ENCODE measurements around the gene PCNX1. TPM values are rescaled to one million over a fixed set of nuclear protein-coding genes. Genes with fewer than 3 reads are reported as not detected.
"Not testable (repeated sequence)": the region's sequence is repeated elsewhere in the genome, so short reads cannot be mapped to it uniquely, and the experiment has no call there.

PCNX1 gene
- total RNA-seq, 1 donor from 2014 or later = 73.3 TPM

DNA sequence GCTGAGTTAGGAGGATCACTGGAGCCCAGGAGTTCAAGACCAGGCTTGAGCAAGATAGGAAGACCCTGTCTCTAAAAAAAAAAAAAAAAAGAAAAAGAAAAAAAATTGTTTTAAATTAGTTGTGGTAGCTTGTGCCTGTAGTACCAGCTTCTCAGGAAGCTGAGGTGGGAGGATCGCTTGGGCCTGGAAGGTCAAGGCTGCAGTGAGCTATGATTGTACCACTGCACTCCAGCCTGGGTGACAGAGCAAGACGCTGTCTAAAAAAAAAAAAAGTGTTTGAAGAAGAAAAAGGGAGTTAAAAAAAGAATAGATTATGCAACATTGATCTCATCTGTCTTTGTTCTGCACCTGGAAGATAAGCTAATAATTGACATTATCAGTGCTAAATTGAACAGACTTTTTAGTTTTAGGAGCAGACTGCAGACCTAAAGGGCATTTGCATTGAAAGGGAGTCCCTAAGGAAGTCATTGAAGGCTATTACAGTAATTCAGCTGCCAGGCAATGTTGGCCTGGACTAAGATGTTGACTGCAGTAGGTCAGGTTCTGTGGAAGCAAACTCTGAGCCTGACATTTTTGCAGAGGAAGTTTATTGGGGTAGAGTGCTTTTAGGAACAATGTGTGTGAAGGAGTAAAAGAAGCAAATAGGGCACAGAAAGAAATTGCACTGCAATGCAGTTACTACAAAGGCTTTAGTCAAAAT is 215.8 kb downstream of the PCNX1 start:
- no peak for DNase-seq (ENCODE audit: low spot score)

DNA sequence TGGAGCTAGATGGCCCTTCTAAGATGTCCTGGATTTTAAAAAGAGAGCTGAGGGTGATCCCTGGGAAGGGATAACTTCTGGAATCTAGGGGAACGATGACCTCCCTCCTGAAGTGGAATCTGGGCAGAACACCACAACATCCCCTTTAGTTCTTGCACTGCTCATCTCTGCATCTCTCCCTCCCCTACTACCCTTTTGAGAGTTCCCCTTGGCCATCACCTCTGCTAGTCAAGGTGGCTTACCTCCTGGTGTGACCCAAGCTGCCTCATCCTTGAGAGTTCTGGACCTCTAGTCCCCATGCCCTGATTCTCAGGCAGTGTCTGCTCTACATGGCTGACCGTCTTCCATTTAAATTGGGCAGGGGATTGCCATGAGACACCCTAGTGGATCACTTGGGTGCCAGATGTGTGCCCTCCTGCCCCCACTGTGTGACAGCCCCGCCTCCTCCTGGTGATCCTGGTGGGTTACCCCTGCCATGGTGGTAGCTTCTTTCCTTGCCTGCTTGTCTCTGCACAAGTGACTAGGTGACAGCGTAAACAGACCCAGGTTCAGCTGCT is 216.4 kb downstream of the PCNX1 start:
- no peak for DNase-seq (ENCODE audit: low spot score)

DNA sequence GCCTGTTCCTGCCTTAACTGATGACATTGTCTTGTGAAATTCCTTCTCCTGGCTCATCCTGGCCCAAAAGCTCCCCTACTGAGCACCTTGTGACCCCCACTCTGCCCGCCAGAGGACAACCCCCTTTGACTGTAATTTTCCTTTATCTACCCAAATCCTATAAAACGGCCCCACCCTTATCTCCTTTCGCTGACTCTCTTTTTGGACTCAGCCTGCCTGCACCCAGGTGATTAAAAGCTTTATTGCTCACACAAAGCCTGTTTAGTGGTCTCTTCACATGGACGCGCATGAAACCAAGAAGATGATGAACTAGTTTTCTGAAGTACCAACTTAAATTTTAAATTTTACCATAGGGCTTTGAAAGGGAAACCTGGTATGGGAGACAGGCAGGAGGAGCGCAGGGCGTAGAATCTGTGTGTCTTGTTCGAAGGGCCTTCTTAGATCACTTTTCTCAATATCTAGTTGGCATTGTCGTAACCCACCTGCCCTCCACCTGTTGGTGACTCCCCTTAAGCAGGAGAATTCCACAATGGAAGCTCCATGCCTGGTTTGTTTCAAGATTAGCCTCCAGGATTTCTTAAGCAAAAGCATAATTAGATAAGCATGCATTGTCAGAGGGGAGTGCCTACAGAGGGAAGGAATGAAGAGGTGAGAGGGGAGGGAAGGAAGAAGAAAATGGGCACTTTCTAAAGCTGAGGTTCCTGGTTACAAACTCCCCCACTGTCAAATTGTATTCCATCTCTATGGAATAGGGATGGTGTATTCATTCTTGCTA is 222.6 kb downstream of the PCNX1 start:
- DNase-seq (ENCODE audit: low spot score) = not testable (repeated sequence)

DNA sequence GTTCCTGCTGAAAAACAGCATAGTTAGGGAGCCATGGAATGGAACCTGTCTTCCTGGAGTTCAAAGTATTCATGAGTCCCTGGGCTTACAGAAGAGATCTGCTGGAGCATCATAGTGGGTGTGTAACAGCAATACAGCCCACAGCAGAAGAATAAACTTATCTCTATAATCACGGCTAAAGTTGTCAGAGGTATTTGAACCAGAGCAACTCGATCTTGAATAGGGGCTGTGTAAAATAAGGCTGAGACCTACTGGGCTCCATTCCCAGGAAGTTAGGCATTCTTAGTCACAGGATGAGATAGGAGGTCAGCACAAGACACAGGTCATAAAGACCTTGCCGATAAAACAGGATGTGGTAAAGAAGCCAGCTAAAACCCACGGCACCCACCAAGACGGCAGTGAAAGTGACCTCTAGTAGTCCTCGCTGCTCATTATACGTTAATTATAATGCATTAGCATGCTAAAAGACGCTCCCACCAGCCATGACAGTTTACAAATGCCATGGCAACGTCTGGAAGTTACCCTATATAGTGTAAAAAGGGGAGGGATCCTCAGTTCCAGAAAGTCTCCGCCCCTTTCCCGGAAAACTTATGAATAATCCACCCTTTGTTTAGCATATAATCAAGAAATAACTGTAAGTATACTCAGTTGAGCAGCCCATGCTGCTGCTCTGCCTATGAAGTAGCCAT is 223.4 kb downstream of the PCNX1 start:
- DNase-seq (ENCODE audit: low spot score) = no peak

DNA sequence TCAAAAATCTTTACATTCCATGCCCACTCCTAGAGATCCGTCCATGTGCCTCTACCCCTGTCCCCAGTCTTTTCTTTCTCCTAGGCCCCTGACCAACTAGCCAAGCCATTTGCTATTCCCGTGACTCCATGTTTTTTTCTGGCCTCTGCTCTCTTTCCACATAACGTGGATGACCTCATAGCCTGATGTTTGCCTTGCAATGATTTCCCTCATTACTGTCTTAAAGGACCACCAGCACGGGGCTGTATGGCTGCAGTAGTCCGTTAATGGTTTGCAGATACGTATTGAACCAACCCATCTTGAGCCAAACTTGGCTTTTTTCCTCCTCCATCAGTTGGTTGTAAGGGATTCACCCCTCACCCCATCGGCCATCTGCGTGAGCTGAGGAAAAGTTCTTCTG is 226.0 kb downstream of the PCNX1 start:
- DNase-seq (ENCODE audit: low spot score) = no peak

DNA sequence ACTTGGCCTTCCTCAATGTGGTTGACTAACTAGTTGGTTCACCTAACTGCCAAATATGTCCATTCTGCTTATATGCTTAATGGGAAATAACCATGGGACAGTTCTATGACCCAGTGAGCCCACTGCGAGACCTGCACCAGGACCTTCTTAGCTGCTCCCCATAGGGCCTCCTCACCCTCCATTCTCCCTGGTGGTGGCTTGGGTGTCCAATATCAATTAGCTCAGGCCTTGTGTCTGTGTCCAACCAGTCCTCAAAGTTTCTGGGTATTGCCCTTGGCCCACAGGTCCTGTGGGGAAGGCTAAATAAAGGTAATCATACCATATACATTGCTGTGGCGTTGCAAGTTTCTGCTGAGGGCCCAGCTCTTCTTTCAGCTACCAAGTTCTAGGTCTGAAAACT is 228.2 kb downstream of the PCNX1 start:
- DNase-seq (ENCODE audit: low spot score) = no peak

DNA sequence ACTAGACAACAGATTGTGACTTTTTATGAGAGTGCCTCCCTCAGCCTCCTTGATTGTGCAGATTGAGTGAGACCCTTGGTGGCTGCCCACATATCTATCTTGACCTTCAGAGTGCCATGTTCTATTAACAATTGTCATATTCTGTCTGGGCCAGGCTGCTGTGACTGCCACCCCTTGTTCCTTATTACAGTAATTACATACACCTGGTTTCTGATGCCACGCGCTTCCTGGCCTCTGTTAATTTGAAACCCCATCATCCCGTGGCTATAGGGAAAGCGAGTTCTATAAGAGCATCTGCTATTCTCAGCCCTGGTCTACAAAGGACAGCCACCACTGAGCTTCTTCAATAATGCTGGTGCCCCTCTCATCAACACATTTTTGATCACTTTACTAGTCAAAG is 228.7 kb downstream of the PCNX1 start:
- DNase-seq (ENCODE audit: low spot score) = no peak

DNA sequence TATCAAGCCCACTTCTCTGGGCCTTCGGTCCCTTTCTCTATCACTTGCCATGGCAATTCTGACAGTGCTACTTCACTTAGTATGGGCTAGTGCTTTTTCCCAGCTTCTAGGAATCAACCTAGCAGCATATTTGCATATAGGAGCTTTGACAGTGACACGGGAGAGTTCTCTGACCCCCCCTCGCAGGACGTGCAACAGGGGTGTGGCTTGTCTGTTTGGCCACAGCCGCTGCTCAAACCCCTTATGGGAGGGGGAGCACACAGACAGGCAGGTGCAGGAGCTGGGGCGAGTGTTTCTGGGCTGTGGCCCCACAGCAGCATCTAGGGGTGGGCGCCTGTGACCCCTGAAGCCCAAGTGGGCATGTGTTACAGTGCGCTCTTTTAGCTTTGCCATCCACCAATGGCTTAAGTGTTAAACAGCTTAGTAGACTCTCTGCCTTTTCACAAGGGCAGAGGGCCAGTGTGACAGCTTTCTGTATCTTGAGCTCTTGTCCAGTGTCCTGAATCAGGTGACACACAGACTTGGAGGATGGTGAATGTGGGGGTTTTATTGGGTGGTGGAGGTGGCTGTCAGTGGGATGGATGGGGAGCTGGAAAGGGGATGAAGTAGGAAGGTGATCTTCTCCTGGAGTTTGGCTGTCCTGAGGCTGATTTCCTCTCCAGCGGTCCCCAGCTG is 229.3 kb downstream of the PCNX1 start:
- no peak for DNase-seq (ENCODE audit: low spot score)

DNA sequence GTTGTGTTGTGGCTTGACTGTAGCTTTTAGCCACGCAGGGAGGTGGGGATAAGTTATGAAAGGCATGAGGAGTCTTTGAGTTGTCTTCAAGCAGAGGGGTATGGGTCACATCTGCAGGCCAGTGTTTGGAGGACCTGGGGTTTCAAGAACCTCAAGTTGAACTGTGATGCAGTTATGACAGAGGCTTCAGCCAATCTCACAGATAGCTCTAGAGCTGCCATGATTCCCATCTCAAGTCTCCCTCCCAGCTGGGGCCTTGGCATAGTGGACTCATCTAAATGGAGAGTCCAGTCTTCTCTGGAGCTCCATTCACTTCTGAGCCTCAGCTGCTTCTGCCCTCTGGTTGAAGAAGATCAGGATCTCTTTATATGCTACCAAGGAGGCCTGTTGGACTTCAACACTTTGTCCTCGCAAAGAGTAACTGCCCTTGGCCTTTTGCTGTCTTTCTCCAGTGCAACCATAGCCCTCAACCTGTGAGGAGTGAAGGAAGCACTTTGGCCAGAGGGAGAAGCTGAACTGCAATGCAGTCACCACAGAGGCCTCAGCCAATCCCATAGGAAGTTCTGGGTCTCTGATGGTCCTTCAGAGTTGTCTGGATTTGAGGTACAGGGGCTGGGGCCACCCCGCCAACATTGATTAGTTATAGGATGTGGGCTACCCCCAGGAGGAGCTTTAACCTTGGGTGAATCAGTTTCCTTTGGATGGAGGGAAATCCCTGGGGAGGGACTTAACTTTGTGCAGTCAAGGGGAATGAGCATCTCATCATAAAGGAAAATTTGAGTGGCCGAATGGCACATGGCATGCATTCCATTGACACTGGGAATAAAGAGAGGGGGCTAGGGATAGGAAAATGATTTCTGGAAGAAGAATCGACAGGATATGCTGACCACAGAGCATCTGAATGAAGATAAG is 230.5 kb downstream of the PCNX1 start:
- no peak for DNase-seq (ENCODE audit: low spot score)

DNA sequence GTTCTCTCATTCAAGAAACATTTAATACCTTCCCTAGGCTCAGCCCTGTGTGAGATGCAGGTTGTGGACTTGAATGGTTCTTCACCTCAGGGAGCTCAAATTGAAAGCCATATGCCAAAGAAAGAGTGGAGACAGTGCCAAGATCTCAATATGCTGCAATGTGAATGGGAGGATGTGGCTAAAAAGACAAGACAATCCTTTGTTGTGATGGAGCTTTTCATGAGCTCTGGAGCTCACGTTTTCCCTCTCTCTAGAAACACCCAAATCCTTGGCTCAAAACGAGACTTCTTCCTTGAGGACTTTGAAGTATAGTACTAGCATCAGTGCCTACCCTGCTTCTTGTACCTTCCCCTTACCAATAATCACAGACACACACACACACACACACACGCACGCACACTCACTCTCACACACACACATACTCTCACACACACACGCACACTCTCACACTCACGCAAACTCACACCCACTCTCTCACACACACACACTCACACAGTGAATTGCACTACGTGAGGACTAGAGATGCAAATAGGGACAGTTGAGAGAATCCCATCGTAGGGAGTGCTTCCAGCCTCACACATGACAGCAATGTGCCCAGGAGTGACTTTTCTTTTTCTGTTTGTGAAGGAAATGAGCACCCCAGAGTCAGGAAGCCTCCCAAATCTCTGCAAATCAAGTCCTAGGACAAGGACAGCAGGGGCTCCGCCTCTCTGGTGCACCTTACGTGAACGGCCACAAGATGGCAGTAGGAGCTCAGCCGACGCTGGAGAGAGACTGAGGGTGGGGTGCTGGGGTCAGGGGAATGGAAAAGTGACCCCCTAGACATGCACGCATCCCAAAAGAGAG is 231.4 kb downstream of the PCNX1 start:
- DNase-seq (ENCODE audit: low spot score) = peak; percentile 50

DNA sequence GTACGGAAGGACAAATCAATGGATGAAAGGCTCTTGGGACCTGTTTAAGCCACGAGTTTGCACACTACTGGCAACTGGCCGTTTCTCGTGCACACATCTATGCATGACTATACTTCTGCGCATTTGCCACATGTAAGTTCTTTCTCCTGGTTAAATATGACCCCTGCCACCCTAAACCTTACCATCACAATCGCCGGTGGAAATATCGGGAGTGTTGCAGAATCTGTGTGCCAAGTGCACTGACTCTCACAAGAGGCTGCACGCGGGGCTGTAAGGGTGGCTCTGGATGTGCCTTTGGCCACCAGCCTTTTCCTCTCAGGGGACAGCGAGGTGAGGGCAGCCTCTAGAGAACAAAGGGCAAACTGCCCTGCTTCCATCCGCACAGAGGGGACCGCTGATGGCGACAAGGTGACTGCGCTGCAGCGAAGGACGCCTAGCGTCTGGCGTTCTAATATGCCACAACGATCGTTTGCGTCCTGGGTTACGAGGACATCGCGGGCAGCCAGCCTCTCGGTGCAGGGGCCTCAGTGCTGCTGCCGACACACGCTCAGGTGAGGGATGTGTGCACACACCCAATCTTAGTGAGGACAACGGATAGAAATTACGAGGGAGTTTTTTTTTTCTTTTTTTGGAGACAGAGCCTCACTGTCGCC is 232.2 kb downstream of the PCNX1 start:
- DNase-seq (ENCODE audit: low spot score) = no peak

DNA sequence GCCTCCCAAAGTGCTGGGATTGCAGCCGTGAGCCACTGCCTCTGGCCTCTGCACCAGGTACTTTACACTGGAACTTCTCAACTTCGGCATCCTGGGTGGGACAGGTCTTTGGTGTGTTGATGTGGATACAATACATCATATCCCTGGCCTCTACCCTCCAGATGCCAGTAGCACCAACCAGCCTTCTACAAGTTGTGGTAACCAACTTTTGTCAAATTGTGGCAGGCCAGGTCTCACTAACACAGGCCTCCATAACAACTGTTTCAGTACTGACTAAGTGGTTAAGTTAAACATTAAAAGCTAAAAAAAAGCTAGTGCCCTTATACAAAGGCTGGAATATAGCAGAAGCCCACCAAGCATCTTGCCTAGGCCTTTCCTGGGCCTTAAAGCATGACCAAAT is 232.9 kb downstream of the PCNX1 start:
- no peak for DNase-seq (ENCODE audit: low spot score)

DNA sequence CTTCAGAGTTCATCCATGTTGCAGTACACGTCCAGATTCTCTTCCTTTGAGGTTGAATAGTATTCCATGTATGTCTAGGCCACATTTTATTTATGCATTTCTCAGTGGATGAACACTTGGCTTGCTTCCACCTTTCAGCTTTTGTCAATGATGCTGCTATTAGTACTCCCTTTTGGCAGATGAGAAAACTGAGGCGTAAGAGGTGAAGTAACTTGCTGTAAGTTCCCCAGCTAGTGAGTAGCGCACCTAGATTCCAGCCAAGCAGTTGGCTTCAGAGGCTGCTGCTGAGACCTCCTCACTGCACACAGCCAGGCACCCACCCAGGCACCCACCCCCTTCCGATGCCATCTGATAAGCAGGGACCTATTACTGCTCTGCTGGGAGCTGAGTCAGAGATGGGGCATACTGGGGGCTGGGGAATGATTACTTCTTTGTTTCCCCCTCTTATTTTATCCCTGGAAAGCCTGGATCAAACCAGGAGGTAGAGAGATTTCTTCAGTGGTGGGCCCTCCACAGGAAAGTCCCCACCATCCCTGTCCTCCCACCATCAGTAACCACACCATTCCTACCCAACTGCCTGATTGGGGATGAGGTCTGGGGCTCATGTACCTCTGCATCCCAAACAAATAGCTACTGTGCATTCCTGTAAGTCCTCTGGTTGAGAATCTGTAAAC is 234.6 kb downstream of the PCNX1 start:
- DNase-seq (ENCODE audit: low spot score) = no peak

DNA sequence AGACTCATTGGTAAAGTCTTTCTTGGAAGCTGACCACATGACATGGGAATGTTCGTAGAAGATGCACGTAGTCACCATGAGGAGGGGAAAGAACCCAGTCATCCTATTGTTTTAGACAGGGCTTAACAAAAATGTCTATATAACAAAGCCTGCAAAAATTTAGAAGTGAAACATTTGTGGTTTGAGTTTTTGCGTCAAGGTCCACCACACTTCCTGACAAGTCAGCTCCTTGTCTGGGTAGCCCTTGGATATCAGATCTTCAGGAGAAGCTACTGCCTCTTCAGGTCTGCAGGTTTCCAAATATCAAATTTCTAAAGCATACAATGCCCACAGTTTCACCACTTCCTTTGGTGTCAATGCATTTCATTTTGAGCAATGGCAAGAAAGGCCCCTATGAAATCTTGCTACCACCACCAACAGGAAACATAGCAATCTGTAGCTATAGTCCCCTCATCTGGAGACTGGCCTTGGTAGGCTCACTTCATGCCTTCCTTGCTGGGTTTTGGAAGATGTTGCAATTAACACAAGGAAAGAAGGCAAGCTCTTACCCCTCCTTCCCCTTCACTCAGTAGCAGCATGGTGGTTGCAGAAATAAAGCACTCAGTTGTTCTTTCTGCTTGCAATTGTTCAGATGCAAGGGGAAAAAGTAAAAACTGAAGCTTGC is 235.2 kb downstream of the PCNX1 start:
- no peak for DNase-seq (ENCODE audit: low spot score)

DNA sequence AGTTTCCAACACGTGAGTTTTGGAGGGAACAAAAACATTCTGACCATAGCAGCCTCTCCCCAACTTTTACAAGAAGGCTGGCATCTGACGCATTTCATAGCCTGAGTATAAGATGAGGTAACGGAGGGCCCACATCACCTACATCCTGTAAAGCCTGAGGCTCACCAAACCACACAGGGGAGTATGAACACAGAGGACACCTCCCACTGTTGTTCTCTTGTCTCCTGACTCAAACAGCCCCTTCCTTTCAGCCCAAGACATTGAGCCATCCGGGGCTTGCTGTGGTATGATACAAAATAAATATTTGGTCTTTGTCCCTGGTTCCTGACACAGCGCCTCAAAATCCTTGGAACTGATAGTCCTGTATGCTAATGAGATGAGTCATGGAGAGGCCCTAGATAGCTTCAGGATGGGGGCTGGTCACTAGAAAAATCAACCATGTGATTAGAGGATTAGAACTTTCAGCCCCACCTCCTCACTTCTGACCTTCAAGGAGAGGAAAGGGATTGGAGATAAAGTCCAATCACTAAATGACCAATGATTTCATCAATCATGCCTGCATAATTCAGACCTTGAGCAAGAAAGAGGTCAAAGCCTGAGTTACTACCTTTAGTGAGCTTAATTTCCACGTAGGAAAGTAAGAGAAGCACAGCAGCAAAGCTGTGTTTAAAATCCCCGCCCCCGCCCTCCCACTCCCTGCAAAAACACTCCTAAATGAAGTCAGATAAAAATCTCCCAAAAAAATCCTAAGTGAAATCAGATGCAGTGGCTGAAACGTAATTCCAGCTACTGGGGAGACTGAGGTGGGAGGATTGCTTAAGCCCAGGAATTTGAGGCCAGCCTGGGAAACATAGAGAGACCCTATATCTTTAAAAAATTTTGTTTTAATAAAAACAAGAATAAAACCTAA is 236.4 kb downstream of the PCNX1 start:
- DNase-seq (ENCODE audit: low spot score) = no peak

DNA sequence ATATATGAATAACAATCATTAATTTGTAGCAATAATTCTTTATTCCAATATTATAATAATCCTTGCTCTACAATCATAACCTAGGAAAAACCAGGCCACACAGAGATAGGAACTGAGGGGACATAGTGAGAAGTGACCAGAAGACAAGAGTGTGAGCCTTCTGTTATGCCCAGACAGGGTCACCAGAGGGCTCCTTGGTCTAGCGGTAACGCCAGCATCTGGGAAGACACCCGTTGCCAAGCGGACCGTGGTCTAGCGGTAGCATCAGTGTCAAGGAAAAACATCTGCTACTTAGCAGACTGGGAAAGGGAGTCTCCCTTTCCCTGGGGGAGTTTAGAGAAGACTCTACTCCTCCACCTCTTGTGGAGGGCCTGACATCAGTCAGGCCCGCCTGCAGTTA is 240.1 kb downstream of the PCNX1 start:
- DNase-seq (ENCODE audit: low spot score) = not testable (repeated sequence)

DNA sequence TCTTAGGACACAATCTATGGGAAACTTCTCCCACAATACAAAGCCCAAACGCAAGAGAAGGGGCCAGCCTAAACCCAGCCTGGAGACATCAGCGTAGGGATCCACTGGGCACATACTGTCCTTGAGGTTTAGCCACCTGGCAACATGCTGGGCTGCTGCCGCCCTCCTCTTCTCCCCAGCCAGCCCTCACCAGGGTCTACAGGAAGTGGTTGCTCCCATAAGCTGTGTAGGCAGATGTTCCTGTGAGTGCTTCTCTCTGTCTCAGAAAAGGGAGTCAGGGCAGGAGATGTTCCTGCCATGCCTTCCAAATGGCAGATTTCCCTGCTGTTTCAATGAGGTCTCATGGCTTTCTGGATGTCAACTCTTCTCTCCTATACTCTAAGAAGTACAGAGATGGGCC is 241.4 kb downstream of the PCNX1 start:
- no peak for DNase-seq (ENCODE audit: low spot score)

All from ureter (tissue), 1 donor.